Fibroblast of skin of abdomen (primary cell): ENCODE data around the gene INPP5A.

Source experiments
- DNase-seq: peaks from one replicate; pipeline ENCODE4 v3.0.0-alpha.2; 2013

INPP5A gene

DNA sequence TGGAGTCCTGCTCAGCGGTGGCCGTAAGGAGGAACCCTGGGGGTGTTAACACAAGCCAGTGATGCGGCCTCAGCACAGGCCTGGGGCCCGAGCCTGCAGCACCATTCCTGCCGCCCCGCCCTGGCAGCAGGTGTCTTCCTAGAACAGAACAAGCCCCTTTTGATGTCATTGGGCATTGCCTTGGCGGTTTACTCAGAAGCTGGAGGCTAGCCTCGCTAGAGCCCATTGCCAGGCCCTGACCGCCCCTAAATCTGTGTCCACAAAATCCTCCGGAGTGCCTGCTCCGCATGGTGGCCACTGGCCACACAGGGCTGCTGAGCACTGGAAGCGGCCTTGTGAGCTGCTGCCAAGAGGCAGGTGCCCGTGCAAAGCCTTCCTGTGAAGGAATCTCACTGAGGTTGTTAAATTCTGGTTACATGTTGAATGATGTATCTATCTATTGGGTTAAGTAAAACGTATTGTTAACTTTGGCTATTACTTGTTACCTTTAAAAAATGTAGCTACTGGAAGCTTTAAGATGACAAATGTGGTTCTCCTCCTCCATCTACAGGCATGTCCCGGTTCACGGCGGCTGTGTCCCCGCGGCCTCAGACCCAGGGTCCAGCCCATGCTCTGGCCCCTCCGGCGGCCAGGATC is 1.2 kb upstream of the INPP5A start:
- no peak for DNase-seq

DNA sequence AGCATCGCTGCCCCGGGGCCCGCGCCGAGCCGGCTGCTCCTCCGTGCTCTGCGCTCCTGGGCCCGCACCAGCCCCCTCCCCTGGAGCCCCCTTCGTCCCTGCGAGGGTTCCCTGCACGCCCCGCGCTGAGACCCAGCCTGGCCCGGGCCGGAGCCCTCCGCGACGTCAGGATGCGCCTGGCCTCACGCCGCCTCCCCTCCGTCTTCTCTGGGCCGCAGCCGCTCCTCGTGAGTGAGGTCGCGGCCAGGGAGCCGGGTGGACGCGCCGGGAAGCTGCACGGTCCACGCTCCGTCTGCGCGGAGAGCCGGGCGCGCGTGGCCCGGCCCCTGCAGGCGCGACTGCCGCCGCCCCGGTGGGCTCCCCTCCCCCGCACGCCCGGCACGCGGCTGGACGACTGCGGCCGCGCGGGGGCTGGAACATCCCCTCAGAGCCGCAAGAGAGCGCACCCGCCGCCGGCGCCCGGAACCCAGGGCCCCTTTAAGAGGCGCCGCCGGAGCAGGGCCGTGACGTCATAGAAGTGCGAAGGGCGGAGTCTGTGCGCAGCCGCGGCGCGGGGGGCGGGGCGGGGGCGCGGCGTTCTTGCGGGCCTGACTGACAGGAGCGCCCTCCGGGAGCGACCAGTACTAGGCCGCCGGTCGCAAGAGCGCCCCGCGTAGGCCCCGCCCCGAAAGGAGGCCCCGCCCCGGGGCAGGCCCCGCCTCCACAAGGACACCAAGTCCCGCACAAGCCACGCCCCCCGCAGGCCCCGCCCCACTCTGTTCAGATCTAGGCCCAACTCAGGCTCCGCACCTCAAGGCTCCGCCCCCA is 507 bp upstream of the INPP5A start:
- peak; percentile 99 for DNase-seq

DNA sequence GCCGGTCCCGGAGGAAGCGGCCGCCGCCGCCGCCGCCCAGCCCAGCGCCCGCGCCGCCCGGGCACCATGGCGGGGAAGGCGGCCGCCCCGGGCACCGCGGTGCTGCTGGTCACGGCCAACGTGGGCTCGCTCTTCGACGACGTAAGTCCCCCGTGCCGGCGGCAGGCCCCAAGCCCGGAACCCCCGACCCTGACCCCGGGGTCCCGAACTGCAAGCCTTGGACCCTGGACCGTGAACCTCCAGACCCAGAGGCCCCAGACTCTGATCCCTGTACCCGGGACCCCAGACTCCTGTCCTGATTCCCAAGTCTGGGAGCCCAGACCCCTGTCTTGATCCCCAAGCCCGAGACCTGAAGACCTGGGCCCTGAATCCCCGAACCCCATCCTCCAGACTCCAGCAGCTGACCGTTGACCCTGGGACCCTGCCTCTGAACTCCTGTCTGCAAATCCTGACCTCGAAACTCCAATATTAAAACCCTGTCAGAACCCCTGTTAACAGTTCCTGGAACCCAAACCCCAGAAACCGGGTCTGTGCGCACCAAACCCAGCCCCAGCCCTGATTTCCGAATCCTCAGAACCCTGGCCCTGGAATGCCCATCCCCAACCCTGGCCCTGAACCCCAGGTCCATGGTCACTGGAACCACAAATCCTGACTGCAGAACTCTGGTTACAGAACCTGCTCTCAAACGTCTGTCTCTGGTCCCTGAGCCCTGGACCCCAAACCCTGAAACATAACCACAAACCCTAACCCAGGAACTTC is 623 bp downstream of the INPP5A start:
- no peak for DNase-seq

GRCh38 chr10:132538790-132539421 is 1.3 kb downstream of the INPP5A start:
- no peak for DNase-seq

DNA sequence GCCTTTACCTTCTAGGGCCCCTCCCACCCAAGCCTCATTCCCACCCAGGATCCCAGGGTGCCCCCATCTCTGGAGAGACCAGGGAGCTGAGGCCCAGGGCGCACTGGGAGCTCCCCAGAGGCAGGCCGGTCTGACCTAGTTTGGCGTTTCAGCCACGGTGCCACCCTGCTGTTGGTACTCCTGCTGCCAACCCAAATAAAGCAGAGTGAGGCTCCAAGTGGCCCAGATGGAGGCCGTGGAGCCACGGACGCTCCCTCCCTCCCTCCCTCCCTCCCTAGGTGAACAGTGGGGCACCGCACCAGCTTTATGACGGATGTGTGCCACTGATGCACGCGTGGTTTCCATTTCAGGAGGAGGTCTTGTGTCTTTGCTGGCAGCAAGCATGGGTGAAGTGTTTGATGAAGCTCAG is 1.8 kb downstream of the INPP5A start:
- no peak for DNase-seq

DNA sequence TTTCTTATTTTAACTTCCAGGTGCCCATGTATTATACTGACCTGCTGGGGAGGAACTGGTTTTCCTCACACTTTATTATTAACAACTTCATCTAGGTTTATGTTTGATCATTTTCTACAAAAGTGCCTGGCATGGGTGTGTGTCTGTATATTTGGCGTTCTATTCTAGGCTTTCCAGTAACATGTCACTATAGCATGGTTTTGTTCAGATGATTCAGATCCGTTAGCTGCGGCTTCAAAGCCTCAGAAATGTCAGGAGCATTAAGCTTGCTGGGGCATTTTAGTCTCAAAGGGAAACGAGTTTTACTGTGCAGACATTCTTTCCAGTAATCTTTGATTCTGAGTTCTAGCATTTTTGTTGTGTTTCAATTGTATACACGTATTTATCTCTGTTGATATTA is 2.3 kb downstream of the INPP5A start:
- DNase-seq = peak; percentile 70

DNA sequence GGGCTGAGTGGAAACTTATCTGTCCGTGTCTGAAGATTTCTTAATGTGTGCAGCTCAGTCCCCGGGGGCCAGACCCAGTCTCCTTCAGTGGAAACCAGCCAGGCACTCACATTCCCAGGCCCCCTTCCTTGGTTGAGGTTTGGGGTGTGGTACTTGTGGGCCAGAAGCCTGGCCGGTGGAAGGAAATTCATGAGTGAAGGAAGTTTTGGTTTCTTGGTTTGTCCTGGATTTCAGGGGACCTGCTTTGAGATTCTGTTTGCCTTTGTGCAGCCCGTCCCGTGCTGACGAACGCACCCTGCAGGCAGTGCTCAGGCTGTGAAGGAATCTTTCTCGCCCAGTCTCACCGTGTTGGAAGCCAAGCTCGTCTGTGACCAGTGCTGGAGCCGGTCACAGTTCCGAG is 2.9 kb downstream of the INPP5A start:
- DNase-seq = peak; percentile 27

- no peak for DNase-seq
Observed at GRCh38 chr10:132541129-132541528, 3.5 kb downstream of the INPP5A start.

- no peak for DNase-seq
Observed at GRCh38 chr10:132541601-132542011, 4.0 kb downstream of the INPP5A start.

- no peak for DNase-seq
Observed at GRCh38 chr10:132542086-132542775, 4.6 kb downstream of the INPP5A start.

- DNase-seq = no peak
Observed at GRCh38 chr10:132542819-132543218, 5.2 kb downstream of the INPP5A start.

- DNase-seq = no peak
Observed at GRCh38 chr10:132543916-132544743, 6.5 kb downstream of the INPP5A start.

DNA sequence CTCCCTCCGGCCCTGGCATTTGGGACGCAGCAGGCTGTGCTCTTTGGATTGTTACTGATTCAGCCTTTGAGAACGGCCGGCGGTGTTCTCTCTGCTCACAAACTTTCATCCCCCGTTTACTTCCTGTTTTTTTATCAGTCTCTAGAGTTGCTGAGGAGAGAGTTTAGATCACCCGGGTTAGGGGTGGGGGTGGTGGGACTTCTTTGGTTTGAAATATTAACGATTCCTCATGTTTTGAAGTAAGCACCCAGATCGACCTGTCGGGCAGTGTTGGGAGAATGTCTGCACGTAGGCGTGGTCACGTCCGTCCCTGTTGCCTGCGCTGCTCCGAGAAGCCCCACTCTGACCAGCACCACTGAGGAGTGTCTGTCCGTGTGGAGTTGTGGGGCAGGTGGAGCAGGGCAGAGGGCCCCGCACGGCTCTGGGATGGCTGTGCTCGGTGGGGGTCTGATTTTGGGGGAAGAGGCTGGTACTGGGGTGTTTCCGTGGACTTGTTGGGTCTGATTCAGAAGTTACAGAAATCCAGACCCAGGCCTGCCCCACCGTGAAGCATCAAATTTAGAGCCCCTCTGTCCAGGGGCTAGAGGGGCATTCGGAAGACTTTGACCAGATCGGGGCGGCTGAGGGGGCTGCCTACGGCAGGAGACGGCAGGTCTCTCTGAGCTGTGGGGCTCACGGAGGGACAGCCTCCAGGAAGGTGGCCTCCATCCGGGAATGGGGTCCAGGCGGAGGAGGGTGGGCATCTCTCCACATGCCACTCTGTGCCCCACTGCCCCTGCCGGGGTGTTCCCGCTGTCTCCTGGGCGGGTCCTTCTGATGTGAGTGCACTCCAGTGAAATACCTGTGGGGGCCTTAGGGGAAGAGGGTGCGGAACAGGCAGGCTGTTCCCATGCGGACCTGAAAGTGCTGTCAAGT is 7.4 kb downstream of the INPP5A start:
- no peak for DNase-seq

DNA sequence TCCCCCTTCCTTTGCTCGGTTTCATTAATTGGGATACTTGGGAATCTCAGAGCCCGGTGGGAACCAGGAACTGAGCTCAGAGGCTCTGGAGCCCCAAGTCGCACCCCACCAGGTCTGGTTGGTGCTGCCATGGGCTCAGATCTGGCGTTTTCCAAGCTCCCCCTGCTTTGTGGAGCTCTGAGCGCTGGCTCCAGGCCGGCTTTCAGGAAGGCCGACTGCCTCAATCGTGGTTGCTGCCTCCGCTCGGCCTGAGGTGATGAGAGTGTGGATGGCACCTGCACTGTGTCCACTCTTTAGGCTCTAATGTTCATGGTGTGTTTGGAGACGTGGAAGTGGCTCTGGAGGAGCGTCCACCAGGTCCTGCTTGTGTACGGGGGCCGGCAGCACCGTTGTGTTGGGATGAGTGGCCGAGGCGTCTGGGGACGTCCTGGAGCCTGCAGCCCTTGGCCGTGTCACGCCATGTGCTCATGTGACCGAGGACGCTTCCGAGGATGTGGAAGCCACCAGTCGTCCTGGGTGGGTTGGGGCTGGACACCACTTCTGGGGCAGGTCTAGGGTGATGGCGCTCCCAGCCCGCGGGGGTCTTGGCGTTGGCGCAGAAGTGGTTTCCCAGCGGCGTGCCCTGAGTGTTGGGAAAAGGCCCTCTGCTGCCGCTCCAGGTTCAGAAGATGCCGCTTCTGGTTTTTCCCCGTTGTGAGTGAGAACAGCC is 8.2 kb downstream of the INPP5A start:
- no peak for DNase-seq

GRCh38 chr10:132546567-132547420 is 9.2 kb downstream of the INPP5A start:
- DNase-seq = no peak

- no peak for DNase-seq
Observed at GRCh38 chr10:132547421-132547861, 9.9 kb downstream of the INPP5A start.

DNA sequence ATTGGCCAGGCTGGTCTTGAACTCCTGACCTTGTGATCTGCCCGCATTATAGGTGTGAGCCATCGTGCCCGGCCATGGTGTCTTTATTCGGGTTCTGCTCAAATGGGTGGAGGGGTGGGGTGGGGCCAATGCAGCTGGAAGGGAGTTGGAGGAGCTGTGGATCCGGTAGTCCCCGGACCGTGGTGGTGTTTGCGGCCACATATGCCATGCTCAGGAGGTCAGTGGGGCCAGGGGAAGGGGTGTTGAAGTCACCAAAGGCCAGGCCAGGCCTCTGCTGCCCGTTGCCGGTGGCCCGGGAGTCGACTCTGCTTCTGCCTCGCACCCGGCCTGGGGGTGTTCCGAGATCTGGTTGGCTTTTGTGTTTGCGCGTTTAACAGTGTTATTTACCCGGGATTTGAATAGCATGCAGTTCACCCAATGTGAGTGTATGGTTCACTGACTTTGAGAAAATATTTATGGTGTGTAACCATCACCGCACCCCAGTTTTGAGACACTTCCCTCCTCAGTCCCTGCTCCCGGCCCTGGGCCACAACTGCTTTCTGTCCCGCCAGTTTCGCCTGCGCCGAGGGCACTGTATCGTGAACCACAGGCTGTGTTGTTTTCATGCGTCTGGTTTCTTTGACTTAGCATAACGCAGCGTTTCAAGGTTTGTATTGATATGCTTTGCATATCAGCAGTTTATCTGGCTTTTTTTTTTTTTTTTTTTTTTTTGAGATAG is 10.7 kb downstream of the INPP5A start:
- no peak for DNase-seq

GRCh38 chr10:132548869-132549268 is 11.3 kb downstream of the INPP5A start:
- DNase-seq = no peak
